Measurements from ENCODE around the gene DTNBP1.

DNA sequence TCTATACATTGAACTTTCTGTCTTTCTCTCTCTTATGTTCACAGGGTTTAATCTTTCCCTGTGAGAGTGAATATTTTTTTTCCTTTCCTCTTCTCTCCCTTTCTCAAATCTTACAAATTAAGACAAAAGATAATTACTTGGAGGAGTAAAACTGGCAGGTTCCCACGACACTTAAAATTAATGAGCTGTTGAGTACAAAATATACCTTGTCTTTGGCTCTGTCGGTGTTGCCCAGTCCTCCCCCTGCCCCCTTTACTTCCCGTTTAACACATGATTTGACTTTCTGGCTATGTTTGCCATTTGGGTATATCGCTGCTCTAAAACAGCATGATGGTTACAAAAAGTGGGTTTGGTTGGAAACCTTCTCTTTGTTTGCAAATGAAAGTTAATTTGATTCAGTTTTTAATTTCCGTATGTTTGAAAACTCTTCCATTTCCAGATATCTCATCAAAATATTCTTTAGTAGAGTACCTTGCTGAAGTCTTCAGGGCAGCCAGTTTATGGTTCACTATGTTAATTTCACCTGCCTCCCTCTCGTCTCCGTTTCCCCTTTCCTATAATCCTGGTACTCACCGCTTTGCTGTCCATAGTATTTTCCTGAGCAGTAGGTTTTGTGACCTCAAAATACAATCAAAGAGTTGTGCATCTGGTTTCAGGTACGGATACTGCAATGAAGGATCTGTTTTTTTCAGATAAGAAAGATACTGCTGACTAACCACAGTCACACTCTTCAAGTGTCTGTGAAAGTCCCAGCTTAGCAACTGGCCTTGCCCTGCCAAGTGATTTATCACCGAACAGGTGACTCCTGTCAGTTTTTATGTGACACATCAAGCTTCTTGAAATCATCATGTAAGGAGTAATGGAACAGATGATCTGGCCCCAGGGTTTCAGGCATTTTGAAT, 181.2 kb downstream of the DTNBP1 start:
- TF ChIP-seq, protein P1, sequence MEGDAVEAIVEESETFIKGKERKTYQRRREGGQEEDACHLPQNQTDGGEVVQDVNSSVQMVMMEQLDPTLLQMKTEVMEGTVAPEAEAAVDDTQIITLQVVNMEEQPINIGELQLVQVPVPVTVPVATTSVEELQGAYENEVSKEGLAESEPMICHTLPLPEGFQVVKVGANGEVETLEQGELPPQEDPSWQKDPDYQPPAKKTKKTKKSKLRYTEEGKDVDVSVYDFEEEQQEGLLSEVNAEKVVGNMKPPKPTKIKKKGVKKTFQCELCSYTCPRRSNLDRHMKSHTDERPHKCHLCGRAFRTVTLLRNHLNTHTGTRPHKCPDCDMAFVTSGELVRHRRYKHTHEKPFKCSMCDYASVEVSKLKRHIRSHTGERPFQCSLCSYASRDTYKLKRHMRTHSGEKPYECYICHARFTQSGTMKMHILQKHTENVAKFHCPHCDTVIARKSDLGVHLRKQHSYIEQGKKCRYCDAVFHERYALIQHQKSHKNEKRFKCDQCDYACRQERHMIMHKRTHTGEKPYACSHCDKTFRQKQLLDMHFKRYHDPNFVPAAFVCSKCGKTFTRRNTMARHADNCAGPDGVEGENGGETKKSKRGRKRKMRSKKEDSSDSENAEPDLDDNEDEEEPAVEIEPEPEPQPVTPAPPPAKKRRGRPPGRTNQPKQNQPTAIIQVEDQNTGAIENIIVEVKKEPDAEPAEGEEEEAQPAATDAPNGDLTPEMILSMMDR (IDR thresholded peaks at IDR 0.05), result no peak
- no peak for TF ChIP-seq POLR2A (IDR thresholded peaks at IDR 0.05)

Data from testis (tissue), 2 donors.